GM19239 (cell line): Measurements from ENCODE around the gene COMMD7.

Source experiments
- DNase-seq: peaks from one replicate; pipeline ENCODE4 v3.0.0; 2011; ENCODE audit warnings: low spot score; ENCODE audit not compliant: insufficient read length
- FAIRE-seq: peaks from 2 replicates; lab custom pipeline; 2011; peaks lifted over from hg19 to GRCh38; lab: Jason Lieb, UNC

Gene COMMD7

DNA sequence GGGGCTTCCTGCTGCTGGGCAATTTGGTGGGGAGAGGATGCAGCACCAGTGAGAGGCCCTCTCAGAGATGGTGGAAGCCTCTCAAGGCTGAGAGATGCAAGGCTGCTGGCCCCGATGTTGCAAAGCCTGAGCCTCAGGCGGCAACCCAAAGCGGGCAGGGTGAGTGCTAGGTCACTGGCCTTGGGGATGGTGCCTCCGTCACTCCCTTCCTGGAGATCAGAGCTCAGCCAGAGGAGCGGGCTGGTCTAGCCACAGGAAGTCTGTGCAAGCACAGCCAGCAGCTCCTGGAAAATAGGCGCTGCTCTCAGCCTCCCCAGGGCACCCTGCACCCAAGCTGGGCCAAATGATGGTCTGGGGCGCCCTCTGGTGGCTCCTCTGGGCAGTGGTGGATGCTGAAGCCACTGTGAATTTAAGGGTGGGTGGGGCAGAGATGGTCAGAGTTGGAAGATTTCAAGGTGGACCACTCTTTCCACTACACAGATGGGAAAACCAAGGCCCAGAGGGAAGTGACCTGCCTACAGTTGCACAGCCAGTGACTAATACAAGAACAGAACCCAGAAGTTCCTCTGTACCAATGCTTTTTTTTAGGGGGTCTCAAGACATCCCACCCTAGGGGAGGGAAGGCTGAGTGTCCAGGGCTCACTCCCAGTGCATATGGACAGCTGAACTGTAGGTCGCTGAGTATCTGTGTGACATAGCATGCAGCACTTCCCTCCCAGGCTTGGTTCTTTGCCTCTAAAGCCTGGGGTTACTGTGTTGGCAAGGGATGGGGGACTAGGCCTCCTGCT lies 90.3 kb downstream of the COMMD7 start:
- DNase-seq, result peak; percentile 88
- FAIRE-seq, result peak; percentile 81
